ENCODE results near the gene PRKACA.
"Not testable (repeated sequence)": the region's sequence is repeated elsewhere in the genome, so short reads cannot be mapped to it uniquely, and the experiment has no call there.

GRCh38 chr19:14047866-14048265, 69.7 kb downstream of the PRKACA start:
- not testable (repeated sequence) for TF ChIP-seq EZH2 (IDR thresholded peaks at IDR 0.05); POLR2AphosphoS5 (IDR thresholded peaks at IDR 0.05; ENCODE audit: borderline replicate concordance, low read depth, low read length); FOXP2 (optimal IDR thresholded peaks at IDR 0.05; ENCODE audit: control extremely low read depth, extremely low read length, insufficient read depth)
